ENCODE measurements around the gene SLC9C1.
A peak's percentile ranks its signal among the peaks of the same experiment; 100 is the strongest.

The SLC9C1 gene

GRCh38 chr3:112123548-112123947 is 170.5 kb downstream of the SLC9C1 start:
- Mint-ChIP-seq H3K27ac (no peak overlapping the region), H3K36me3 (ENCODE audit: low read depth) (peaks cover 7% of the 10 kb centered on the region), H3K9me3 (no peaks in the 10 kb centered on the region), H3K27me3 (no peaks in the 10 kb centered on the region), H3K4me3 (no peak overlapping the region), H3K4me1 (peaks cover 61% of the 10 kb centered on the region)
- no peak for ATAC-seq
- no peak for DNase-seq

- ATAC-seq (no peak), DNase-seq (no peak)
- Mint-ChIP-seq H3K4me3 (no peak overlapping the region), H3K9me3 (no peaks in the 10 kb centered on the region), H3K4me1 (peaks cover 61% of the 10 kb centered on the region), H3K27ac (no peak overlapping the region), H3K36me3 (ENCODE audit: low read depth) (peaks cover 7% of the 10 kb centered on the region), H3K27me3 (no peaks in the 10 kb centered on the region)
Measured at GRCh38 chr3:112122870-112123269, 171.1 kb downstream of the SLC9C1 start.

- Mint-ChIP-seq H3K27me3 (no peaks in the 10 kb centered on the region), H3K9me3 (no peaks in the 10 kb centered on the region), H3K27ac (no peak overlapping the region), H3K4me1 (peaks cover 56% of the 10 kb centered on the region), H3K36me3 (ENCODE audit: low read depth) (peaks cover 9% of the 10 kb centered on the region), H3K4me3 (no peak overlapping the region)
- DNase-seq = no peak
- ATAC-seq = no peak
Measured at GRCh38 chr3:112121577-112122547, 172.2 kb downstream of the SLC9C1 start.

GRCh38 chr3:112119962-112120836 is 173.8 kb downstream of the SLC9C1 start:
- H3K4me3 Mint-ChIP-seq = no peak overlapping the region
- H3K27me3 Mint-ChIP-seq = no peaks in the 10 kb centered on the region
- H3K9me3 Mint-ChIP-seq = no peaks in the 10 kb centered on the region
- DNase-seq = no peak
- peak overlapping the region; percentile 61 for H3K27ac Mint-ChIP-seq
- H3K4me1 Mint-ChIP-seq = peaks cover 55% of the 10 kb centered on the region
- no peak for ATAC-seq
- peaks cover 10% of the 10 kb centered on the region for H3K36me3 Mint-ChIP-seq (ENCODE audit: low read depth)

- Mint-ChIP-seq H3K4me3 (no peak overlapping the region), H3K36me3 (ENCODE audit: low read depth) (peaks cover 3% of the 10 kb centered on the region), H3K4me1 (peaks cover 65% of the 10 kb centered on the region), H3K27me3 (no peaks in the 10 kb centered on the region), H3K27ac (peak overlapping the region; percentile 24), H3K9me3 (no peaks in the 10 kb centered on the region)
- ATAC-seq (peak; percentile 64), DNase-seq (no peak)
Measured at GRCh38 chr3:112117841-112118571, 176.0 kb downstream of the SLC9C1 start.

GRCh38 chr3:112117415-112117814 is 176.6 kb downstream of the SLC9C1 start:
- no peak for ATAC-seq
- Mint-ChIP-seq H3K4me3 (no peak overlapping the region), H3K27me3 (no peaks in the 10 kb centered on the region), H3K4me1 (peaks cover 67% of the 10 kb centered on the region), H3K36me3 (ENCODE audit: low read depth) (peaks cover 3% of the 10 kb centered on the region), H3K27ac (peak overlapping the region; percentile 24), H3K9me3 (no peaks in the 10 kb centered on the region)
- DNase-seq = no peak

GRCh38 chr3:112116748-112117186 is 177.2 kb downstream of the SLC9C1 start:
- Mint-ChIP-seq H3K27ac (no peak overlapping the region), H3K27me3 (no peaks in the 10 kb centered on the region), H3K9me3 (no peaks in the 10 kb centered on the region), H3K4me1 (peaks cover 71% of the 10 kb centered on the region), H3K4me3 (no peak overlapping the region), H3K36me3 (ENCODE audit: low read depth) (peaks cover 3% of the 10 kb centered on the region)
- ATAC-seq = no peak
- no peak for DNase-seq

GRCh38 chr3:112115806-112116383 is 178.1 kb downstream of the SLC9C1 start:
- H3K4me3 Mint-ChIP-seq = no peak overlapping the region
- peaks cover 65% of the 10 kb centered on the region for H3K4me1 Mint-ChIP-seq
- no peaks in the 10 kb centered on the region for H3K9me3 Mint-ChIP-seq
- H3K27ac Mint-ChIP-seq = peak overlapping the region; percentile 71
- ATAC-seq = no peak
- peaks cover 3% of the 10 kb centered on the region for H3K36me3 Mint-ChIP-seq (ENCODE audit: low read depth)
- DNase-seq = no peak
- no peaks in the 10 kb centered on the region for H3K27me3 Mint-ChIP-seq

GRCh38 chr3:112115161-112115739 is 178.8 kb downstream of the SLC9C1 start:
- ATAC-seq (peak; percentile 41), DNase-seq (no peak)
- Mint-ChIP-seq H3K4me3 (no peak overlapping the region), H3K9me3 (no peaks in the 10 kb centered on the region), H3K27ac (peak overlapping the region; percentile 64), H3K4me1 (peaks cover 59% of the 10 kb centered on the region), H3K36me3 (ENCODE audit: low read depth) (peaks cover 3% of the 10 kb centered on the region), H3K27me3 (no peaks in the 10 kb centered on the region)

GRCh38 chr3:112114576-112115160 is 179.3 kb downstream of the SLC9C1 start:
- ATAC-seq = no peak
- no peak overlapping the region for H3K4me3 Mint-ChIP-seq
- peak overlapping the region; percentile 64 for H3K27ac Mint-ChIP-seq

GRCh38 chr3:112111785-112112402 is 182.1 kb downstream of the SLC9C1 start:
- DNase-seq = peak; percentile 58
- H3K4me1 Mint-ChIP-seq = peaks cover 31% of the 10 kb centered on the region
- no peak overlapping the region for H3K27ac Mint-ChIP-seq
- no peak overlapping the region for H3K4me3 Mint-ChIP-seq
- peak; percentile 89 for ATAC-seq
- no peaks in the 10 kb centered on the region for H3K27me3 Mint-ChIP-seq
- peaks cover under 1% of the 10 kb centered on the region for H3K36me3 Mint-ChIP-seq (ENCODE audit: low read depth)
- no peaks in the 10 kb centered on the region for H3K9me3 Mint-ChIP-seq

More at GRCh38 chr3:112114576-112115160, 179.3 kb downstream of the SLC9C1 start:
- peaks cover 53% of the 10 kb centered on the region for H3K4me1 Mint-ChIP-seq
- DNase-seq = no peak
- H3K9me3 Mint-ChIP-seq = no peaks in the 10 kb centered on the region
- H3K36me3 Mint-ChIP-seq (ENCODE audit: low read depth) = peaks cover 3% of the 10 kb centered on the region
- no peaks in the 10 kb centered on the region for H3K27me3 Mint-ChIP-seq

- ATAC-seq (no peak), DNase-seq (no peak)
- Mint-ChIP-seq H3K27ac (no peak overlapping the region), H3K4me3 (no peak overlapping the region), H3K9me3 (no peaks in the 10 kb centered on the region), H3K36me3 (ENCODE audit: low read depth) (no peaks in the 10 kb centered on the region), H3K27me3 (no peaks in the 10 kb centered on the region), H3K4me1 (peaks cover 14% of the 10 kb centered on the region)
Measured at GRCh38 chr3:112109322-112109721, 184.7 kb downstream of the SLC9C1 start.

GRCh38 chr3:112104774-112105173 is 189.2 kb downstream of the SLC9C1 start:
- H3K4me3 Mint-ChIP-seq = no peak overlapping the region
- ATAC-seq (no peak), DNase-seq (no peak)
- peaks cover 3% of the 10 kb centered on the region for H3K4me1 Mint-ChIP-seq
- H3K27ac Mint-ChIP-seq = no peak overlapping the region
- H3K36me3 Mint-ChIP-seq (ENCODE audit: low read depth) = no peaks in the 10 kb centered on the region
- H3K9me3 Mint-ChIP-seq = no peaks in the 10 kb centered on the region
- no peaks in the 10 kb centered on the region for H3K27me3 Mint-ChIP-seq

All from activated naive CD8-positive, alpha-beta T cell treated with anti-CD3 and anti-CD28 coated beads, Interleukin-2, amount 50 U/mL, for 24 hours (primary cell).